GM23338 (cell line): Measurements from ENCODE around the gene PNLIPRP2.

Experiments
- CREB1 ChIP-seq: fragments of 250-450 bp; sonication (Bioruptor Pico); IDR thresholded peaks from 2 replicates; pipeline ENCODE4 v1.5.0; 2020; ENCODE audit warnings: low read depth, mild to moderate bottlenecking, moderate library complexity
- EZH2 ChIP-seq: fragments of 200-600 bp; sonication (generic); IDR thresholded peaks from one replicate; pipeline ENCODE4 v1.8.0; 2017; ENCODE audit warnings: antibody characterized with exemption, mild to moderate bottlenecking, low read depth; ENCODE audit not compliant: unreplicated experiment
- EZH2phosphoT487 ChIP-seq: fragments of 200-600 bp; sonication (generic); IDR thresholded peaks from one replicate; pipeline ENCODE4 v1.8.1; 2018; ENCODE audit warnings: antibody characterized with exemption; ENCODE audit not compliant: unreplicated experiment
- JUNB ChIP-seq: IDR thresholded peaks from one replicate; pipeline ENCODE4 v1.6.1; 2016; ENCODE audit warnings: antibody characterized with exemption; ENCODE audit not compliant: unreplicated experiment
- POLR2AphosphoS5 ChIP-seq: IDR thresholded peaks from 2 replicates; pipeline ENCODE4 v1.6.1; 2016; ENCODE audit warnings: antibody characterized with exemption, low read depth
- STAT1 ChIP-seq: IDR thresholded peaks from one replicate; pipeline ENCODE4 v1.6.1; 2016; ENCODE audit warnings: antibody characterized with exemption; ENCODE audit not compliant: unreplicated experiment
- ZNF114 ChIP-seq: fragments of 250-450 bp; sonication (Bioruptor Pico); IDR thresholded peaks from 2 replicates; pipeline ENCODE4 v1.5.0; 2020; ENCODE audit warnings: mild to moderate bottlenecking, moderate library complexity
- ZNF331 ChIP-seq: fragments of 250-450 bp; sonication (Bioruptor Pico); IDR thresholded peaks from 2 replicates; pipeline ENCODE4 v1.5.0; 2020; ENCODE audit warnings: low read depth, mild to moderate bottlenecking, moderate library complexity
- TF ChIP-seq, protein P1 (sequence below), 2 experiments: fragments of 200-600 bp in 1 of 2; sonication (generic) in 1 of 2; conservative IDR thresholded peaks; 2 replicates each; pipeline versions ENCODE4 v1.5.1 to v1.6.1; 2016 to 2017; ENCODE audit warnings: antibody characterized with exemption in 2 of 2, low read depth in 2 of 2, mild to moderate bottlenecking in 2 of 2, moderate library complexity in 1 of 2
- TF ChIP-seq, protein P2 (sequence below): IDR thresholded peaks from one replicate; pipeline ENCODE4 v1.6.1; 2018; ENCODE audit warnings: antibody characterized with exemption; ENCODE audit not compliant: unreplicated experiment
- TF ChIP-seq, protein P3 (sequence below): fragments of 250-450 bp; sonication (Bioruptor Pico); IDR thresholded peaks from 2 replicates; pipeline ENCODE4 v1.5.0; 2020; ENCODE audit warnings: mild to moderate bottlenecking, moderate library complexity
- TF ChIP-seq, protein P4 (sequence below): IDR thresholded peaks from 2 replicates; pipeline ENCODE4 v1.6.1; 2016; ENCODE audit warnings: antibody characterized with exemption

DNA sequence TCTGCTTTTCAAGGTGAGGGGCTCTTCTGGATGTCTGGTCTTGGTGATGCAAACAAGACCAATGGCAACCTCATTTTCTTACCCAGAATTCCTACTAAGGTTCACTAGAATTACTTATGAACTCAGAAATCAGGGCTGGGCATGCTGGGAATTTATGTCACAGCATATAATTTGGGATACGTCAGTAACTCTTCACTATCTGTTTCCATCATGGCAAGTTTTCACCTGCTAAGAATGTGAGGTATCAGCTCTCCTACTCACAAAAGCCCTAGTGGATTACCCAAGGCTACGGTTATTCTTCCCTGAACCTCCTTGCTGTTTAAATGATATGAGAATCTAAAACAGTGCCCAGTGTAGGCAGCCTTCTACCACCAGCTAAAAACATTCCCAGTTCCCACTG lies 53.1 kb downstream of the PNLIPRP2 start:
- TF ChIP-seq, protein P1, sequence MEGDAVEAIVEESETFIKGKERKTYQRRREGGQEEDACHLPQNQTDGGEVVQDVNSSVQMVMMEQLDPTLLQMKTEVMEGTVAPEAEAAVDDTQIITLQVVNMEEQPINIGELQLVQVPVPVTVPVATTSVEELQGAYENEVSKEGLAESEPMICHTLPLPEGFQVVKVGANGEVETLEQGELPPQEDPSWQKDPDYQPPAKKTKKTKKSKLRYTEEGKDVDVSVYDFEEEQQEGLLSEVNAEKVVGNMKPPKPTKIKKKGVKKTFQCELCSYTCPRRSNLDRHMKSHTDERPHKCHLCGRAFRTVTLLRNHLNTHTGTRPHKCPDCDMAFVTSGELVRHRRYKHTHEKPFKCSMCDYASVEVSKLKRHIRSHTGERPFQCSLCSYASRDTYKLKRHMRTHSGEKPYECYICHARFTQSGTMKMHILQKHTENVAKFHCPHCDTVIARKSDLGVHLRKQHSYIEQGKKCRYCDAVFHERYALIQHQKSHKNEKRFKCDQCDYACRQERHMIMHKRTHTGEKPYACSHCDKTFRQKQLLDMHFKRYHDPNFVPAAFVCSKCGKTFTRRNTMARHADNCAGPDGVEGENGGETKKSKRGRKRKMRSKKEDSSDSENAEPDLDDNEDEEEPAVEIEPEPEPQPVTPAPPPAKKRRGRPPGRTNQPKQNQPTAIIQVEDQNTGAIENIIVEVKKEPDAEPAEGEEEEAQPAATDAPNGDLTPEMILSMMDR (conservative IDR thresholded peaks at IDR 0.05; ENCODE audit: low read depth in 2 of 2) = no peak
- TF ChIP-seq EZH2 (no peak), EZH2phosphoT487 (no peak), POLR2AphosphoS5 (no peak), ZNF114 (no peak), CREB1 (CRISPR knock-in tag) (no peak), JUNB (no peak), STAT1 (no peak), ZNF331 (no peak)
- TF ChIP-seq, protein P2, sequence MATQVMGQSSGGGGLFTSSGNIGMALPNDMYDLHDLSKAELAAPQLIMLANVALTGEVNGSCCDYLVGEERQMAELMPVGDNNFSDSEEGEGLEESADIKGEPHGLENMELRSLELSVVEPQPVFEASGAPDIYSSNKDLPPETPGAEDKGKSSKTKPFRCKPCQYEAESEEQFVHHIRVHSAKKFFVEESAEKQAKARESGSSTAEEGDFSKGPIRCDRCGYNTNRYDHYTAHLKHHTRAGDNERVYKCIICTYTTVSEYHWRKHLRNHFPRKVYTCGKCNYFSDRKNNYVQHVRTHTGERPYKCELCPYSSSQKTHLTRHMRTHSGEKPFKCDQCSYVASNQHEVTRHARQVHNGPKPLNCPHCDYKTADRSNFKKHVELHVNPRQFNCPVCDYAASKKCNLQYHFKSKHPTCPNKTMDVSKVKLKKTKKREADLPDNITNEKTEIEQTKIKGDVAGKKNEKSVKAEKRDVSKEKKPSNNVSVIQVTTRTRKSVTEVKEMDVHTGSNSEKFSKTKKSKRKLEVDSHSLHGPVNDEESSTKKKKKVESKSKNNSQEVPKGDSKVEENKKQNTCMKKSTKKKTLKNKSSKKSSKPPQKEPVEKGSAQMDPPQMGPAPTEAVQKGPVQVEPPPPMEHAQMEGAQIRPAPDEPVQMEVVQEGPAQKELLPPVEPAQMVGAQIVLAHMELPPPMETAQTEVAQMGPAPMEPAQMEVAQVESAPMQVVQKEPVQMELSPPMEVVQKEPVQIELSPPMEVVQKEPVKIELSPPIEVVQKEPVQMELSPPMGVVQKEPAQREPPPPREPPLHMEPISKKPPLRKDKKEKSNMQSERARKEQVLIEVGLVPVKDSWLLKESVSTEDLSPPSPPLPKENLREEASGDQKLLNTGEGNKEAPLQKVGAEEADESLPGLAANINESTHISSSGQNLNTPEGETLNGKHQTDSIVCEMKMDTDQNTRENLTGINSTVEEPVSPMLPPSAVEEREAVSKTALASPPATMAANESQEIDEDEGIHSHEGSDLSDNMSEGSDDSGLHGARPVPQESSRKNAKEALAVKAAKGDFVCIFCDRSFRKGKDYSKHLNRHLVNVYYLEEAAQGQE = no peak
- TF ChIP-seq, protein P3, sequence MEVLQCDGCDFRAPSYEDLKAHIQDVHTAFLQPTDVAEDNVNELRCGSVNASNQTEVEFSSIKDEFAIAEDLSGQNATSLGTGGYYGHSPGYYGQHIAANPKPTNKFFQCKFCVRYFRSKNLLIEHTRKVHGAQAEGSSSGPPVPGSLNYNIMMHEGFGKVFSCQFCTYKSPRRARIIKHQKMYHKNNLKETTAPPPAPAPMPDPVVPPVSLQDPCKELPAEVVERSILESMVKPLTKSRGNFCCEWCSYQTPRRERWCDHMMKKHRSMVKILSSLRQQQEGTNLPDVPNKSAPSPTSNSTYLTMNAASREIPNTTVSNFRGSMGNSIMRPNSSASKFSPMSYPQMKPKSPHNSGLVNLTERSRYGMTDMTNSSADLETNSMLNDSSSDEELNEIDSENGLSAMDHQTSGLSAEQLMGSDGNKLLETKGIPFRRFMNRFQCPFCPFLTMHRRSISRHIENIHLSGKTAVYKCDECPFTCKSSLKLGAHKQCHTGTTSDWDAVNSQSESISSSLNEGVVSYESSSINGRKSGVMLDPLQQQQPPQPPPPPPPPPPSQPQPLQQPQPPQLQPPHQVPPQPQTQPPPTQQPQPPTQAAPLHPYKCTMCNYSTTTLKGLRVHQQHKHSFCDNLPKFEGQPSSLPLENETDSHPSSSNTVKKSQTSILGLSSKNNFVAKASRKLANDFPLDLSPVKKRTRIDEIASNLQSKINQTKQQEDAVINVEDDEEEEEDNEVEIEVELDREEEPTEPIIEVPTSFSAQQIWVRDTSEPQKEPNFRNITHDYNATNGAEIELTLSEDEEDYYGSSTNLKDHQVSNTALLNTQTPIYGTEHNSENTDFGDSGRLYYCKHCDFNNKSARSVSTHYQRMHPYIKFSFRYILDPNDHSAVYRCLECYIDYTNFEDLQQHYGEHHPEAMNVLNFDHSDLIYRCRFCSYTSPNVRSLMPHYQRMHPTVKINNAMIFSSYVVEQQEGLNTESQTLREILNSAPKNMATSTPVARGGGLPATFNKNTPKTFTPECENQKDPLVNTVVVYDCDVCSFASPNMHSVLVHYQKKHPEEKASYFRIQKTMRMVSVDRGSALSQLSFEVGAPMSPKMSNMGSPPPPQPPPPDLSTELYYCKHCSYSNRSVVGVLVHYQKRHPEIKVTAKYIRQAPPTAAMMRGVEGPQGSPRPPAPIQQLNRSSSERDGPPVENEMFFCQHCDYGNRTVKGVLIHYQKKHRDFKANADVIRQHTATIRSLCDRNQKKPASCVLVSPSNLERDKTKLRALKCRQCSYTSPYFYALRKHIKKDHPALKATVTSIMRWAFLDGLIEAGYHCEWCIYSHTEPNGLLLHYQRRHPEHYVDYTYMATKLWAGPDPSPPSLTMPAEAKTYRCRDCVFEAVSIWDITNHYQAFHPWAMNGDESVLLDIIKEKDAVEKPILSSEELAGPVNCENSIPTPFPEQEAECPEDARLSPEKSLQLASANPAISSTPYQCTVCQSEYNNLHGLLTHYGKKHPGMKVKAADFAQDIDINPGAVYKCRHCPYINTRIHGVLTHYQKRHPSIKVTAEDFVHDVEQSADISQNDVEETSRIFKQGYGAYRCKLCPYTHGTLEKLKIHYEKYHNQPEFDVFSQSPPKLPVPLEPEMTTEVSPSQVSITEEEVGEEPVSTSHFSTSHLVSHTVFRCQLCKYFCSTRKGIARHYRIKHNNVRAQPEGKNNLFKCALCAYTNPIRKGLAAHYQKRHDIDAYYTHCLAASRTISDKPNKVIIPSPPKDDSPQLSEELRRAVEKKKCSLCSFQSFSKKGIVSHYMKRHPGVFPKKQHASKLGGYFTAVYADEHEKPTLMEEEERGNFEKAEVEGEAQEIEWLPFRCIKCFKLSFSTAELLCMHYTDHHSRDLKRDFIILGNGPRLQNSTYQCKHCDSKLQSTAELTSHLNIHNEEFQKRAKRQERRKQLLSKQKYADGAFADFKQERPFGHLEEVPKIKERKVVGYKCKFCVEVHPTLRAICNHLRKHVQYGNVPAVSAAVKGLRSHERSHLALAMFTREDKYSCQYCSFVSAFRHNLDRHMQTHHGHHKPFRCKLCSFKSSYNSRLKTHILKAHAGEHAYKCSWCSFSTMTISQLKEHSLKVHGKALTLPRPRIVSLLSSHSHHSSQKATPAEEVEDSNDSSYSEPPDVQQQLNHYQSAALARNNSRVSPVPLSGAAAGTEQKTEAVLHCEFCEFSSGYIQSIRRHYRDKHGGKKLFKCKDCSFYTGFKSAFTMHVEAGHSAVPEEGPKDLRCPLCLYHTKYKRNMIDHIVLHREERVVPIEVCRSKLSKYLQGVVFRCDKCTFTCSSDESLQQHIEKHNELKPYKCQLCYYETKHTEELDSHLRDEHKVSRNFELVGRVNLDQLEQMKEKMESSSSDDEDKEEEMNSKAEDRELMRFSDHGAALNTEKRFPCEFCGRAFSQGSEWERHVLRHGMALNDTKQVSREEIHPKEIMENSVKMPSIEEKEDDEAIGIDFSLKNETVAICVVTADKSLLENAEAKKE (CRISPR knock-in tag) = no peak
- TF ChIP-seq, protein P4, sequence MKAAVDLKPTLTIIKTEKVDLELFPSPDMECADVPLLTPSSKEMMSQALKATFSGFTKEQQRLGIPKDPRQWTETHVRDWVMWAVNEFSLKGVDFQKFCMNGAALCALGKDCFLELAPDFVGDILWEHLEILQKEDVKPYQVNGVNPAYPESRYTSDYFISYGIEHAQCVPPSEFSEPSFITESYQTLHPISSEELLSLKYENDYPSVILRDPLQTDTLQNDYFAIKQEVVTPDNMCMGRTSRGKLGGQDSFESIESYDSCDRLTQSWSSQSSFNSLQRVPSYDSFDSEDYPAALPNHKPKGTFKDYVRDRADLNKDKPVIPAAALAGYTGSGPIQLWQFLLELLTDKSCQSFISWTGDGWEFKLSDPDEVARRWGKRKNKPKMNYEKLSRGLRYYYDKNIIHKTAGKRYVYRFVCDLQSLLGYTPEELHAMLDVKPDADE = no peak
